H1 (cell line): Measurements from ENCODE around the gene MEGF9. TPM values are rescaled to one million over a fixed set of nuclear protein-coding genes. Genes with fewer than 3 reads are reported as not detected.
"Not testable (repeated sequence)": the region's sequence is repeated elsewhere in the genome, so short reads cannot be mapped to it uniquely, and the experiment has no call there.

ENCODE experiments used
- CTCF ChIA-PET: fragments of 300-600 bp; sonication (Branson Sonifier 250); formaldehyde crosslinking; loops from one replicate; lab custom pipeline; 2021; ENCODE audit not compliant: partially characterized antibody; lab: Charles Lee
- POLR2A ChIA-PET: fragments of 300-600 bp; sonication (Branson Sonifier 250); formaldehyde crosslinking; loops from one replicate; lab custom pipeline; 2021; ENCODE audit warnings: inconsistent platforms; ENCODE audit not compliant: partially characterized antibody; lab: Charles Lee
- DNase-seq, 2 experiments: peaks; one replicate each; pipeline versions ENCODE4 v3.0.0 to v3.0.0-alpha.2; 2010 to 2022; ENCODE audit warnings: low spot score in 2 of 2, low read depth in 1 of 2, mixed read lengths in 1 of 2
- FAIRE-seq: peaks from 2 replicates; lab custom pipeline; 2011; peaks lifted over from hg19 to GRCh38; lab: Jason Lieb, UNC
- H2AFZ ChIP-seq: 2 replicates; pipeline ENCODE4 v1.8.1; 2012; ENCODE audit warnings: low read length, inconsistent platforms
- H2AK5ac ChIP-seq: 2 replicates; pipeline ENCODE4 v1.6.1; 2013; ENCODE audit warnings: low read depth, low read length
- H2BK120ac ChIP-seq: replicated peaks from 2 replicates; pipeline ENCODE3; 2013; ENCODE audit warnings: low read depth, low read length, inconsistent platforms
- H2BK12ac ChIP-seq: 2 replicates; pipeline ENCODE4 v1.6.1; 2013; ENCODE audit warnings: low read depth, low read length
- H2BK15ac ChIP-seq: 2 replicates; pipeline ENCODE4 v1.6.1; 2013; ENCODE audit warnings: low read length
- H2BK20ac ChIP-seq: 2 replicates; pipeline ENCODE4 v1.6.1; 2013; ENCODE audit warnings: low read length
- H2BK5ac ChIP-seq: 2 replicates; pipeline ENCODE4 v1.6.1; 2013; ENCODE audit warnings: low read depth, low read length
- H3K14ac ChIP-seq: 2 replicates; pipeline ENCODE4 v1.6.1; 2013; ENCODE audit warnings: inconsistent platforms; ENCODE audit not compliant: insufficient read length
- H3K18ac ChIP-seq: 2 replicates; pipeline ENCODE4 v1.6.1; 2013; ENCODE audit warnings: low read length; ENCODE audit errors: extremely low read depth
- H3K23ac ChIP-seq: 2 replicates; pipeline ENCODE4 v1.6.1; 2013; ENCODE audit warnings: inconsistent platforms; ENCODE audit not compliant: insufficient read length
- H3K23me2 ChIP-seq: 2 replicates; pipeline ENCODE4 v1.6.1; 2013; ENCODE audit warnings: low read depth, low read length
- H3K27ac ChIP-seq: 2 replicates; pipeline ENCODE4 v1.6.1; 2011; ENCODE audit warnings: low read depth, low read length, inconsistent platforms
- H3K27me3 ChIP-seq, 4 experiments: replicated peaks in 1 of 4; 1 replicate in 1 of 4; 2 replicates in 3 of 4; pipeline versions ENCODE4 v1.6.1 to v1.8.1; 2011 to 2013; ENCODE audit warnings: low read length in 3 of 4, mild to moderate bottlenecking in 3 of 4, inconsistent platforms in 2 of 4, mixed read lengths in 2 of 4, moderate library complexity in 1 of 4; ENCODE audit not compliant: control insufficient read depth in 3 of 4, insufficient read depth in 3 of 4; ENCODE audit errors: extremely low read depth in 1 of 4
- H3K36me3 ChIP-seq, 4 experiments: 2 replicates each; pipeline versions ENCODE4 v1.6.1 to v1.8.1; 2011 to 2013; ENCODE audit warnings: mild to moderate bottlenecking in 4 of 4, low read length in 3 of 4, moderate library complexity in 2 of 4, control low read depth in 1 of 4, inconsistent platforms in 1 of 4; ENCODE audit not compliant: insufficient read depth in 4 of 4, control insufficient read depth in 2 of 4
- H3K4ac ChIP-seq: replicated peaks from 2 replicates; pipeline ENCODE3; 2013; ENCODE audit warnings: low read length, low read depth, mixed read lengths, inconsistent platforms; ENCODE audit not compliant: insufficient read length
- H3K4me1 ChIP-seq, 4 experiments: replicated peaks in 1 of 4; 1 replicate in 1 of 4; 2 replicates in 3 of 4; pipeline versions ENCODE4 v1.6.1 to v1.8.1; 2011 to 2013; ENCODE audit warnings: low read length in 3 of 4, inconsistent platforms in 2 of 4, mixed read lengths in 1 of 4; ENCODE audit not compliant: insufficient read depth in 4 of 4, control insufficient read depth in 3 of 4
- H3K4me2 ChIP-seq, 2 experiments: 2 replicates each; pipeline versions ENCODE4 v1.6.1 to v1.8.1; 2011 to 2013; ENCODE audit warnings: low read depth in 2 of 2, low read length in 2 of 2, control low read depth in 1 of 2, inconsistent platforms in 1 of 2, mild to moderate bottlenecking in 1 of 2; ENCODE audit not compliant: insufficient read depth in 1 of 2
- H3K4me3 ChIP-seq, 4 experiments: fragments of 200-600, 300-600 bp in 1 of 4; sonication (generic), shearing (Covaris generic), sonication (Bioruptor Twin) in 1 of 4; 2 replicates each; pipeline versions ENCODE4 v1.5.1 to v1.8.1; 2011 to 2016; ENCODE audit warnings: low read length in 4 of 4, low read depth in 3 of 4, control low read depth in 2 of 4, inconsistent platforms in 2 of 4, mild to moderate bottlenecking in 2 of 4, mixed read lengths in 1 of 4, moderate library complexity in 1 of 4; ENCODE audit not compliant: insufficient read depth in 2 of 4; ENCODE audit errors: extremely low read depth in 1 of 4
- H3K56ac ChIP-seq: replicated peaks from 2 replicates; pipeline ENCODE3; 2013; ENCODE audit warnings: low read depth, mild to moderate bottlenecking, mixed read lengths, low read length, inconsistent platforms; ENCODE audit not compliant: insufficient read length
- H3K79me1 ChIP-seq: 2 replicates; pipeline ENCODE4 v1.6.1; 2013; ENCODE audit warnings: low read depth, low read length, control low read depth
- H3K79me2 ChIP-seq, 2 experiments: 2 replicates each; pipeline versions ENCODE4 v1.6.1 to v1.8.1; 2012 to 2013; ENCODE audit warnings: low read length in 2 of 2, mild to moderate bottlenecking in 2 of 2, inconsistent platforms in 1 of 2; ENCODE audit not compliant: insufficient read depth in 2 of 2, control insufficient read depth in 1 of 2
- H3K9ac ChIP-seq, 4 experiments: replicated peaks in 1 of 4; 1 replicate in 1 of 4; 2 replicates in 3 of 4; pipeline versions ENCODE4 v1.6.1 to v1.8.1; 2011 to 2013; ENCODE audit warnings: low read depth in 3 of 4, low read length in 3 of 4, control low read depth in 2 of 4, mild to moderate bottlenecking in 2 of 4, moderate library complexity in 2 of 4, inconsistent platforms in 1 of 4; ENCODE audit errors: extremely low read depth in 1 of 4
- H3K9me3 ChIP-seq, 2 experiments: 2 replicates each; pipeline versions ENCODE4 v1.6.1 to v1.8.1; 2012 to 2013; ENCODE audit warnings: mild to moderate bottlenecking in 2 of 2, moderate library complexity in 2 of 2, control low read depth in 1 of 2, inconsistent platforms in 1 of 2, low read depth in 1 of 2, low read length in 1 of 2, mixed read lengths in 1 of 2; ENCODE audit not compliant: insufficient read depth in 2 of 2
- H4K20me1 ChIP-seq, 2 experiments: replicated peaks in 1 of 2; 2 replicates each; pipeline versions ENCODE3 to v1.8.1; 2011 to 2013; ENCODE audit warnings: inconsistent platforms in 2 of 2, low read length in 2 of 2, mild to moderate bottlenecking in 1 of 2; ENCODE audit not compliant: insufficient read depth in 2 of 2, control insufficient read depth in 1 of 2
- H4K5ac ChIP-seq: 2 replicates; pipeline ENCODE4 v1.6.1; 2013; ENCODE audit warnings: low read length, low read depth, mixed read lengths, inconsistent platforms; ENCODE audit not compliant: insufficient read length
- H4K8ac ChIP-seq: 2 replicates; pipeline ENCODE4 v1.8.0; 2013; ENCODE audit warnings: mild to moderate bottlenecking, moderate library complexity, low read length, inconsistent platforms; ENCODE audit not compliant: insufficient read depth; ENCODE audit errors: extremely low read depth
- H4K91ac ChIP-seq: replicated peaks from 2 replicates; pipeline ENCODE3; 2013; ENCODE audit warnings: low read length, mixed read lengths, inconsistent platforms; ENCODE audit not compliant: insufficient read length
- WGBS, 2 experiments: shearing (Covaris generic) in 1 of 2; methylation state at CpG; one replicate each; pipeline versions ENCODE4 v1.1.6 to v1.1.7; 2013 to 2015; ENCODE audit warnings: low lambda C conversion rate in 2 of 2, mixed read lengths in 2 of 2, inconsistent platforms in 1 of 2, low coverage in 1 of 2, missing lambda C conversion rate in 1 of 2; ENCODE audit not compliant: insufficient replicate concordance in 2 of 2, insufficient coverage in 1 of 2, insufficient read length in 1 of 2; ENCODE audit errors: extremely low coverage in 1 of 2, missing lambda C conversion rate in 1 of 2; 5-methylcytosine and 5-hydroxymethylcytosine counted together
- polyA plus RNA-seq, 7 experiments: library from polyadenylated mRNA; depleted of rRNA in 3 of 7; stranded (reverse) in 5 of 7; unstranded in 2 of 7; fragments of >200 nt in 5 of 7; fragments of 200-250 nt in 2 of 7; gene quantifications; 1 replicate in 5 of 7; 2 replicates in 1 of 7; 4 replicates in 1 of 7; pipeline versions ENCODE4 v1.2.1 to v1.2.3, GENCODE V29; 2011 to 2013; ENCODE audit warnings: missing spikeins in 2 of 7, mixed read lengths in 2 of 7
- total RNA-seq: library from RNA; stranded (reverse); fragmentation: NEBNext Ultra II Directional; extraction: Animal tissue kit (Norgen Biotek cat#: 25700); gene quantifications from 2 replicates; pipeline ENCODE4 v1.2.1, GENCODE V29; 2021

Gene MEGF9
- total and polyA plus RNA-seq, 2 of the 8 experiments (the other 6 are each of a cell fraction or from before 2014, with no cell fraction given) = 0.45 to 1.8 TPM

DNA sequence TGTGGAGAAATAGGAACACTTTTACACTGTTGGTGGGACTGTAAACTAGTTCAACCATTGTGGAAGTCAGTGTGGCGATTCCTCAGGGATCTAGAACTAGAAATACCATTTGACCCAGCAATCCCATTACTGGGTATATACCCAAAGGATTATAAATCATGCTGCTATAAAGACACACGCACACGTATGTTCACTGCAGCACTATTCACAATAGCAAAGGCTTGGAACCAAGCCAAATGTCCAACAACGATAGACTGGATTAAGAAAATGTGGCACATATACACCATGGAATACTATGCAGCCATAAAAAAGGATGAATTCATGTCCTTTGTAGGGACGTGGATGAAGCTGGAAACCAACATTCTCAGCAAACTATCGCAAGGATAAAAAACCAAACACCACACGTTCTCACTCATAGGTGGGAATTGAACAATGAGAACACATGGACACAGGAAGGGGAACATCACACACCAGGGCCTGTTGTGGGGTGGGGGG is 162.0 kb downstream of the MEGF9 start:
- WGBS, 2 experiments = 84% methylated on average over 6 of the region's 7 CpGs; no CpG with 5 or more reads in 1 of the 2 experiments
- H3K9ac ChIP-seq, DNase-seq, H4K91ac ChIP-seq, H3K23me2 ChIP-seq, H2AK5ac ChIP-seq, H2BK20ac ChIP-seq, H3K4ac ChIP-seq, H3K56ac ChIP-seq, H3K27me3 ChIP-seq, H2BK120ac ChIP-seq, H4K8ac ChIP-seq, H3K4me1 ChIP-seq, H3K79me1 ChIP-seq, H2BK15ac ChIP-seq, FAIRE-seq, H4K5ac ChIP-seq, H3K27ac ChIP-seq, H2AFZ ChIP-seq, H3K18ac ChIP-seq, H3K4me3 ChIP-seq, CTCF ChIA-PET, H3K14ac ChIP-seq, H3K23ac ChIP-seq, H3K9me3 ChIP-seq, H2BK12ac ChIP-seq, H3K4me2 ChIP-seq, H4K20me1 ChIP-seq, H2BK5ac ChIP-seq: not testable (repeated sequence)
- POLR2A ChIA-PET = interaction anchor here (0.9 kb wide), 1 partner anchor 10 kb away, joined by 3 read pairs; no protein-coding TSS in a partner anchor
- Histone ChIP-seq H3K79me2 (peaks cover 0 to 15% of the 10 kb centered on the region in 2 experiments; a peak in 2 of 4 replicates), H3K36me3 (peaks cover 0 to 28% (median 14%) of the 10 kb centered on the region in 4 experiments; a peak in 7 of 8 replicates)

Other genes with a start within 250 kb of the MEGF9 start
- 47.4 and 49.4 TPM in 2 replicates for gene CDK5RAP2, start 134.3 kb downstream of the MEGF9 start, total RNA-seq
- gene CDK5RAP2, start 134.3 kb downstream of the MEGF9 start, polyA plus RNA-seq (2011; rRNA removed) = 18.0 and 19.8 TPM in 2 replicates
- 60.2 and 65.3 TPM in 2 replicates for gene FBXW2, start 78.9 kb upstream of the MEGF9 start, total RNA-seq
- gene FBXW2, start 78.9 kb upstream of the MEGF9 start, polyA plus RNA-seq (2011; rRNA removed) = 17.5 and 19.2 TPM in 2 replicates
- 30.0 and 30.5 TPM in 2 replicates for gene PSMD5, start 128.5 kb upstream of the MEGF9 start, total RNA-seq
- gene PSMD5, start 128.5 kb upstream of the MEGF9 start, polyA plus RNA-seq (2011; rRNA removed) = 12.9 and 19.2 TPM in 2 replicates
- 30.2 and 31.8 TPM in 2 replicates for gene PHF19, start 162.7 kb upstream of the MEGF9 start, total RNA-seq
- gene PHF19, start 162.7 kb upstream of the MEGF9 start, polyA plus RNA-seq (2011; rRNA removed) = 28.2 and 31.0 TPM in 2 replicates
- 1.5 and 1.6 TPM in 2 replicates for gene TRAF1, start 212.3 kb upstream of the MEGF9 start, total RNA-seq
- 3.1 and 3.2 TPM in 2 replicates for gene TRAF1, start 212.3 kb upstream of the MEGF9 start, polyA plus RNA-seq (2011; rRNA removed)